ENCODE data around the gene ANKRD50. TPM values are rescaled to one million over a fixed set of nuclear protein-coding genes. Genes with fewer than 3 reads are reported as not detected.

ANKRD50 gene
- total and polyA plus RNA-seq, 2 of the 4 experiments (the other 2 are of a cell fraction), result 8.1 to 35.3 TPM

GRCh38 chr4:124633285-124633941 lies 79.1 kb downstream of the ANKRD50 start:
- TF ChIP-seq, protein P1, sequence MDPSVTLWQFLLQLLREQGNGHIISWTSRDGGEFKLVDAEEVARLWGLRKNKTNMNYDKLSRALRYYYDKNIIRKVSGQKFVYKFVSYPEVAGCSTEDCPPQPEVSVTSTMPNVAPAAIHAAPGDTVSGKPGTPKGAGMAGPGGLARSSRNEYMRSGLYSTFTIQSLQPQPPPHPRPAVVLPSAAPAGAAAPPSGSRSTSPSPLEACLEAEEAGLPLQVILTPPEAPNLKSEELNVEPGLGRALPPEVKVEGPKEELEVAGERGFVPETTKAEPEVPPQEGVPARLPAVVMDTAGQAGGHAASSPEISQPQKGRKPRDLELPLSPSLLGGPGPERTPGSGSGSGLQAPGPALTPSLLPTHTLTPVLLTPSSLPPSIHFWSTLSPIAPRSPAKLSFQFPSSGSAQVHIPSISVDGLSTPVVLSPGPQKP (IDR thresholded peaks at IDR 0.05; ENCODE audit: borderline replicate concordance, low read depth, low read length), result no peak
- TF ChIP-seq SMC3 (IDR thresholded peaks at IDR 0.05; ENCODE audit: low read depth, low read length) (no peak), FOS (IDR thresholded peaks at IDR 0.05; ENCODE audit: low read depth, low read length) (no peak), MXI1 (IDR thresholded peaks at IDR 0.05; ENCODE audit: borderline replicate concordance, low read depth, low read length) (no peak), CEBPB (IDR thresholded peaks at IDR 0.05; ENCODE audit: low read depth, low read length) (no peak), BHLHE40 (IDR thresholded peaks at IDR 0.05; ENCODE audit: low read depth, low read length) (no peak), POLR2A (IDR thresholded peaks at IDR 0.05; ENCODE audit: low read depth, low read length) (no peak), MAZ (IDR thresholded peaks at IDR 0.05; ENCODE audit: borderline replicate concordance, low read depth, low read length) (no peak)
- TF ChIP-seq, protein P2, sequence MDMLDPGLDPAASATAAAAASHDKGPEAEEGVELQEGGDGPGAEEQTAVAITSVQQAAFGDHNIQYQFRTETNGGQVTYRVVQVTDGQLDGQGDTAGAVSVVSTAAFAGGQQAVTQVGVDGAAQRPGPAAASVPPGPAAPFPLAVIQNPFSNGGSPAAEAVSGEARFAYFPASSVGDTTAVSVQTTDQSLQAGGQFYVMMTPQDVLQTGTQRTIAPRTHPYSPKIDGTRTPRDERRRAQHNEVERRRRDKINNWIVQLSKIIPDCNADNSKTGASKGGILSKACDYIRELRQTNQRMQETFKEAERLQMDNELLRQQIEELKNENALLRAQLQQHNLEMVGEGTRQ (IDR thresholded peaks at IDR 0.05; ENCODE audit: low read depth, low read length), result no peak
- no CpG with 5 or more reads among the region's 3 CpGs for WGBS, 2 experiments (ENCODE audit: extremely low coverage in 2 of 2, insufficient read length in 1 of 2)
- peak; percentile 8 for DNase-seq
- no TSS peak for BruUV-seq (replicated peaks)
- Histone ChIP-seq H2AFZ (replicated peaks; ENCODE audit: low read length, poor library complexity) (no peak overlapping the region), H3K9me1 (ENCODE audit: insufficient read depth, low read length) (no peaks in the 10 kb centered on the region), H3K9me3 (ENCODE audit: control insufficient read depth, insufficient read depth, low read length) (no peaks in the 10 kb centered on the region), H3K79me1 (ENCODE audit: low read depth in 1 of 2, low read length in 2 of 2) (no peaks in the 10 kb centered on the region), H2BK15ac (ENCODE audit: low read depth, low read length) (no peak overlapping the region), H3K36me3 (ENCODE audit: control insufficient read depth, insufficient read depth, low read length) (no peaks in the 10 kb centered on the region), H3K9ac (ENCODE audit: low read depth, low read length) (no peak overlapping the region), H3K23ac (ENCODE audit: low read depth, low read length) (no peak overlapping the region), H4K8ac (ENCODE audit: low read depth in 2 of 2, low read length in 2 of 2) (no peak overlapping the region), H2BK20ac (ENCODE audit: low read depth, low read length) (no peak overlapping the region), H3K27ac (ENCODE audit: insufficient read depth, low read length) (no peak overlapping the region), H3K18ac (ENCODE audit: low read depth, low read length) (no peak overlapping the region; the same call in 1 of the 2 replicates), H2AK5ac (ENCODE audit: low read depth, low read length) (no peak overlapping the region), H3K4me1 (ENCODE audit: control insufficient read depth, insufficient read depth, low read length) (no peaks in the 10 kb centered on the region; the same call in 1 of the 2 replicates), H3K4me3 (ENCODE audit: insufficient read depth, low read depth, low read length) (no peak overlapping the region), H3K56ac (ENCODE audit: extremely low read depth, insufficient read depth, low read length) (no peak overlapping the region), H3K4ac (ENCODE audit: low read depth, low read length) (no peak overlapping the region), H2BK120ac (ENCODE audit: low read depth, low read length) (no peak overlapping the region), H4K91ac (ENCODE audit: insufficient read depth, low read depth, low read length) (no peak overlapping the region), H2BK5ac (ENCODE audit: low read depth, low read length, poor library complexity, severe bottlenecking) (no peak overlapping the region), H4K20me1 (ENCODE audit: insufficient read depth, low read length) (no peaks in the 10 kb centered on the region), H3K14ac (replicated peaks; ENCODE audit: low read depth, low read length) (no peak overlapping the region), H3K4me2 (ENCODE audit: low read depth, low read length) (no peak overlapping the region), H4K5ac (ENCODE audit: low read depth, low read length) (no peak overlapping the region), H3K27me3 (ENCODE audit: control insufficient read depth, insufficient read depth, low read length) (no peaks in the 10 kb centered on the region), H2AK9ac (replicated peaks; ENCODE audit: low read depth, low read length, poor library complexity) (no peak overlapping the region)
- dilution Hi-C loops (cut with HindIII; ENCODE audit: low sequenced_read_pairs, unreplicated experiment) (no loop called here), intact Hi-C loops (cut with micrococcal nuclease) (no loop called here), in situ Hi-C loops (cut with MboI; ENCODE audit: low sequenced_read_pairs) (no loop called here)
- no peak for ATAC-seq (ENCODE audit: low read depth)
- CTCF ChIA-PET, result no interaction called here
- POLR2A ChIA-PET (ENCODE audit: unreplicated experiment), result no interaction called here

All from IMR-90 (cell line).